ENCODE results near the gene SPAG9.
"Not testable (repeated sequence)": the region's sequence is repeated elsewhere in the genome, so short reads cannot be mapped to it uniquely, and the experiment has no call there.

Gene SPAG9

DNA sequence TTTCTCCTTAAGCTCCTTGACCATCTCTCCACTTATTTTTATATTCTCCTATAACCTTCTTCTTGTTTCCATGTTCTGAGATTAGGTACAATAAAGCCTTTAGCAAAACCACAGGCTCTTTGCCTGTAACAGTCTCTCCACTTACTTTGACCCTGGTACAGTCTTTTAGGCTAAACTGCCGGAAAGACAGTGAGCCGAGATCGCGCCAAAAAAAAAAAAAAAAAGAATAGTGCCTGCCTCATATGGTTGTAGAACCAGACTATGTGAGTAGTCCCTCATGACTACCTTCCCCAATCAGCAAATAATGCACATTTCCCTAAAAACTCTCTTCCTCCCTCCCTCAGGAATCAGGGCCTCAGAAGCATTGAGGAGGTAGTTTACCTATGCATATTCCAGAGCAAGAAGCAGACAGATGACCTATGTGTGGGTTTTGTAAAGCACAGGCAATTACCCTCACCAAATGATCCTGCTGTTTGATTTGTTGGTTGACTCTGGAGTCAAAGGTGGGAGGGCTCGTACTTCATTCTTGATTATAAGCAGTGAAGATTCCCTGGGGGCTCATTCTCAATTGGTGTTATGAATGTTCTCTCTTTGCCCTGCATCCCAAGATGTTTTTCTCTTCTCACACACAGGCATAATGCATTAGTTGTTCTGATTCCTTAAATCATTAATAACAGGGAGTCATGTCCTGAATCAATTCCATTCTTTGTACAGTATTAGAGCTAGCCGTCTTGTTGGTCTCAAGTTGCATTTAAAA lies 23.8 kb upstream of the SPAG9 start:
- H3K36me3 ChIP-seq (ENCODE audit: insufficient read depth, low read length): no peaks in the 10 kb centered on the region
- TF ChIP-seq FOXP2 (optimal IDR thresholded peaks at IDR 0.05; ENCODE audit: control extremely low read depth, extremely low read length, insufficient read depth) (no peak), POLR2AphosphoS5 (IDR thresholded peaks at IDR 0.05; ENCODE audit: borderline replicate concordance, low read depth, low read length) (no peak), EZH2 (IDR thresholded peaks at IDR 0.05) (no peak)
- H3K4me3 ChIP-seq: no peak overlapping the region
- H3K9me3 ChIP-seq (ENCODE audit: low read depth, low read length): no peaks in the 10 kb centered on the region
- peak overlapping the region; percentile 17 for H3K9ac ChIP-seq (ENCODE audit: insufficient read length)
- DNase-seq (ENCODE audit: low read depth, low spot score): no peak
- H3K27ac ChIP-seq: no peak overlapping the region

DNA sequence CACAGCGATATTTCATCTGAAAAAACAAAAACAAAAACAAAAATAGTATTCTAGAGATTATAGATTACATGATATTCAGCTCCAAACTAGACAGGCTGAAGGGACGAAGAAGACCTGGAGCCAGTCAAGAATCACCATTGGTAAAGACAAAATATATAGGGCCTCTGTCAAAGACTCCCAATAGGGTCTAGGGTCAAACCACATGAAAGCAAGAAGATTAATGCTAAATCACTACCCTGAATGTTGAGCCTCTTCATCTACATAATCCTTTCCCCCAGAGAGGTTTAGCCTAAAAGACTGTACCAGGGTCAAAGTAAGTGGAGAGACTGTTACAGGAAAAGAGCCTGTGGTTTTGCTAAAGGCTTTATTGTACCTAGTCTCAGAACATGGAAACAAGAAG lies 21.9 kb upstream of the SPAG9 start:
- Histone ChIP-seq H3K9ac (ENCODE audit: insufficient read length) (no peak overlapping the region), H3K27ac (no peak overlapping the region), H3K36me3 (ENCODE audit: insufficient read depth, low read length) (no peaks in the 10 kb centered on the region), H3K9me3 (ENCODE audit: low read depth, low read length) (no peaks in the 10 kb centered on the region), H3K4me3 (no peak overlapping the region)
- no peak for DNase-seq (ENCODE audit: low read depth, low spot score)
- TF ChIP-seq POLR2AphosphoS5 (IDR thresholded peaks at IDR 0.05; ENCODE audit: borderline replicate concordance, low read depth, low read length): no peak
- TF ChIP-seq FOXP2 (optimal IDR thresholded peaks at IDR 0.05; ENCODE audit: control extremely low read depth, extremely low read length, insufficient read depth): no peak
- TF ChIP-seq EZH2 (IDR thresholded peaks at IDR 0.05): no peak

DNA sequence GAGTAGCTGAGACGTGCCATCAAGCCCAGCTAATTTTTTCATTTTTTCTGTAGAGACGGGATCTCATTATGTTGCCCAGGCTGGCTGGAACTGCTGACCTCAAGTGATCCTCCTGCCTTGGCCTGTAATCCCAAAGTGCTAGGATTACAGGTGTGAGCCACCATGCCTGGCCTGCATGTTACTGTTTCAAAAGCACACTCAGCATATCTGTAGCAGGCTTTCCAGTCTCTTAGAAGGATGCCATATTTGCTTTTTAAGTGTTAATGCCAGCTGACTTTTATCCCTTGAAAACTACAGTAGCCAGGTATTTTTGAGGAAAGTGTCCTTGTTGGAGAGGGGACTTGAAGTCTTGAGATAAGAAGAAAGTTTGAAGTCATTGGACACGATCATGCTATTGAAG lies 15.3 kb upstream of the SPAG9 start:
- Histone ChIP-seq H3K9ac (ENCODE audit: insufficient read length) (no peak overlapping the region), H3K9me3 (ENCODE audit: low read depth, low read length) (no peaks in the 10 kb centered on the region), H3K4me3 (no peak overlapping the region), H3K36me3 (ENCODE audit: insufficient read depth, low read length) (no peaks in the 10 kb centered on the region), H3K27ac (no peak overlapping the region)
- TF ChIP-seq POLR2AphosphoS5 (IDR thresholded peaks at IDR 0.05; ENCODE audit: borderline replicate concordance, low read depth, low read length): no peak
- TF ChIP-seq EZH2 (IDR thresholded peaks at IDR 0.05): no peak
- no peak for TF ChIP-seq FOXP2 (optimal IDR thresholded peaks at IDR 0.05; ENCODE audit: control extremely low read depth, extremely low read length, insufficient read depth)
- DNase-seq (ENCODE audit: low read depth, low spot score): no peak

DNA sequence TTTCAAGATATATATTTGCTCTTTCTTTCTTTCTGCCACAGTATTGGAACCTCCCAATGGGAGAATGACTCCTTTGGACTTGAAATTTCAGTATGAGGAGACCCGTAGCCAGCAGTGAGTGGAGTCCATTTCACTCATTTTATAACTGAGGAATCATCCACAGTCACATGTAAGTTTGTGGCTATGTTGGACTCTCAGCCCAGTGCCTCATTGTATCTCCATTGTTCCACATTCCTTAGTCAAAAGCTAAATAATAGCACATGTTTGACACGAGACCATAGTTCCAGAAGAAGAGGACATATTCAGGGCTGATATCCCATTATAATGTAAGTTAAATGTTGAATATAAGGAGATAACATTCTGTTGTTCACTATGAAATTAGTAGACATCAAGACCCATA lies 12.7 kb upstream of the SPAG9 start:
- H3K36me3 ChIP-seq (ENCODE audit: insufficient read depth, low read length): no peaks in the 10 kb centered on the region
- H3K27ac ChIP-seq: no peak overlapping the region
- TF ChIP-seq FOXP2 (optimal IDR thresholded peaks at IDR 0.05; ENCODE audit: control extremely low read depth, extremely low read length, insufficient read depth) (no peak), EZH2 (IDR thresholded peaks at IDR 0.05) (no peak), POLR2AphosphoS5 (IDR thresholded peaks at IDR 0.05; ENCODE audit: borderline replicate concordance, low read depth, low read length) (no peak)

DNA sequence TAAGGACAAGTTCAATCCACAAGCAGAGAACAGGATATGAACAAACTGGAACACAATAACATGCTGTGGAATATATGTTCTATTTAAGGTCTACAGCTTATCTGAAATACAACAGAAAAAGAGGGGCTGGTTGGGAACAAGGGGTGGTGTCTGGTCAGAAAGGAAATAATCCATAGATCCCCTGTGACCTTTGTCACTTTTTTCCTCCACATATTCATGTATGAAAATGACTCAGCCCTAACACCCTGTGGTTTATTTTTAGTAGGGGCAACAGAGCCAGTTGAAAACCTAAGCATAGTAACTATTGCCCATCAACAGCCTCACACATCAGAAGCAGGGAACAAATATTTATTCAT lies 12.3 kb upstream of the SPAG9 start:
- Histone ChIP-seq H3K27ac (no peak overlapping the region), H3K9ac (ENCODE audit: insufficient read length) (no peak overlapping the region), H3K4me3 (no peak overlapping the region), H3K9me3 (ENCODE audit: low read depth, low read length) (no peaks in the 10 kb centered on the region), H3K36me3 (ENCODE audit: insufficient read depth, low read length) (no peaks in the 10 kb centered on the region)
- no peak for DNase-seq (ENCODE audit: low read depth, low spot score)
- TF ChIP-seq FOXP2 (optimal IDR thresholded peaks at IDR 0.05; ENCODE audit: control extremely low read depth, extremely low read length, insufficient read depth): no peak
- no peak for TF ChIP-seq POLR2AphosphoS5 (IDR thresholded peaks at IDR 0.05; ENCODE audit: borderline replicate concordance, low read depth, low read length)
- TF ChIP-seq EZH2 (IDR thresholded peaks at IDR 0.05): no peak

More for the DNA sequence above, 12.7 kb upstream of the SPAG9 start:
- no peak for DNase-seq (ENCODE audit: low read depth, low spot score)
- Histone ChIP-seq H3K9ac (ENCODE audit: insufficient read length) (no peak overlapping the region), H3K4me3 (no peak overlapping the region), H3K9me3 (ENCODE audit: low read depth, low read length) (no peaks in the 10 kb centered on the region)

DNA sequence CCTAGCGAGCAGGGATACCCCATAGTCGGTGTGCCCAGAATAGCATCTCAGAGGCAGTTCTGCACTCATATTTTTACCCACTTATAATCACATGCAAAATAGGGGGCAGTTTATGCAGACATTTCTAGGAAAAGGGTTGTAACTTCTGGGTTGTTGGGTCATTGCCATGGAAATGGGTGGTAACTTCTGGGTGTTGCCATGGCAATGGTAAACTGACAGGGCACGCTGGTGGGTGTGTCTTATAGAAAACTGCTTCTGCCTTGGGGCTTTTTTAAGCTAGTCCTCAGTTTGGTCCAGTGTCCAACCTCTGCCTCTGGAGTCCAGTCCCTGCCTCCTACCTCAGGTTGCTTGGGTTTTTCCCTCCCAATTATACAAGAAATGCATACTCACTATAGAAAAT lies 7.4 kb upstream of the SPAG9 start:
- TF ChIP-seq POLR2AphosphoS5 (IDR thresholded peaks at IDR 0.05; ENCODE audit: borderline replicate concordance, low read depth, low read length) (no peak), FOXP2 (optimal IDR thresholded peaks at IDR 0.05; ENCODE audit: control extremely low read depth, extremely low read length, insufficient read depth) (no peak), EZH2 (IDR thresholded peaks at IDR 0.05) (no peak)
- no peak for DNase-seq (ENCODE audit: low read depth, low spot score)
- Histone ChIP-seq H3K4me3 (no peak overlapping the region), H3K36me3 (ENCODE audit: insufficient read depth, low read length) (no peaks in the 10 kb centered on the region), H3K9me3 (ENCODE audit: low read depth, low read length) (no peaks in the 10 kb centered on the region), H3K9ac (ENCODE audit: insufficient read length) (no peak overlapping the region), H3K27ac (no peak overlapping the region)

DNA sequence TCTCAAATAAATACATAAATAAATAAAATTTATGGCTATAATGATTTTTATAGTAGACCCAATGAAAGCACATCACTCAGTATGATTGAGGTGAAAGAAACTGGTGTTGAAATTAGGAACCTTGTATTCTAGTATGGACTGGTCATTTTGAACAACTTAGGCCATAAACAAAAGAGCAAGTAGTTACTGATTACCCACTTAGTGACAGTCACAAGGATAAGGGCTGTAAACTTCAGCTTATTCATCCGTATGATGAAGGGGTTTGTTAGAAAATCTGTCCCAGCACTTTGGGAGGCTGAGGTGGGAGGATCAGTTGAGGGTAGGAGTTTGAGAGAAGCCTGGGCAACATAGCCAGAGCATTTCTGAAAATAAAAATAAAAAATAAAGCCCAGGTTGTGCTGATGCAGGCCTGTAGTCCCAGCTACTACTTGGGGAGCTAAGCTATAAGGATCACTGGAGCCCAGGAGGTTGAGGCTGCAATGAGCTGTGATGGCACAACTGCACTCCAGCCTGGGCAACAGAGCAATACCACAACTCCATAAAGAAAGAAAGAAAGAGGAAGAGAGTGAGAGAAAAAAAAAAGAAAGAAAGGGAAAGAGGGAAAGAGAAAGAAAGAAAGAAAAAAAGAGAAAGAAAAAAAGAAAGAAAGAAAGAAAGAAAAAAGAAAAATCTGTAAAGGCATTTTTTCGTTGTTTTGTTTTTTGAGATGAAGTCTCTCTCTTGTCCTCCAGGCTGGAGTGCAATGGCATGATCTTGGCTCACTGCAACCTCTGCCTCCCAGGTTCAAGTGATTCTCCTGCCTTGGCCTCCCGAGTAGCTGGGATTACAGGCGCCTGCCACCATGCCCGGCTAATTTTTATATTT lies 4.2 kb upstream of the SPAG9 start:
- Histone ChIP-seq H3K9ac (ENCODE audit: insufficient read length) (no peak overlapping the region), H3K4me3 (no peak overlapping the region), H3K27ac (no peak overlapping the region), H3K9me3 (ENCODE audit: low read depth, low read length) (no peaks in the 10 kb centered on the region), H3K36me3 (ENCODE audit: insufficient read depth, low read length) (no peaks in the 10 kb centered on the region)
- DNase-seq (ENCODE audit: low read depth, low spot score): no peak
- TF ChIP-seq POLR2AphosphoS5 (IDR thresholded peaks at IDR 0.05; ENCODE audit: borderline replicate concordance, low read depth, low read length) (no peak), FOXP2 (optimal IDR thresholded peaks at IDR 0.05; ENCODE audit: control extremely low read depth, extremely low read length, insufficient read depth) (no peak), EZH2 (IDR thresholded peaks at IDR 0.05) (no peak)

DNA sequence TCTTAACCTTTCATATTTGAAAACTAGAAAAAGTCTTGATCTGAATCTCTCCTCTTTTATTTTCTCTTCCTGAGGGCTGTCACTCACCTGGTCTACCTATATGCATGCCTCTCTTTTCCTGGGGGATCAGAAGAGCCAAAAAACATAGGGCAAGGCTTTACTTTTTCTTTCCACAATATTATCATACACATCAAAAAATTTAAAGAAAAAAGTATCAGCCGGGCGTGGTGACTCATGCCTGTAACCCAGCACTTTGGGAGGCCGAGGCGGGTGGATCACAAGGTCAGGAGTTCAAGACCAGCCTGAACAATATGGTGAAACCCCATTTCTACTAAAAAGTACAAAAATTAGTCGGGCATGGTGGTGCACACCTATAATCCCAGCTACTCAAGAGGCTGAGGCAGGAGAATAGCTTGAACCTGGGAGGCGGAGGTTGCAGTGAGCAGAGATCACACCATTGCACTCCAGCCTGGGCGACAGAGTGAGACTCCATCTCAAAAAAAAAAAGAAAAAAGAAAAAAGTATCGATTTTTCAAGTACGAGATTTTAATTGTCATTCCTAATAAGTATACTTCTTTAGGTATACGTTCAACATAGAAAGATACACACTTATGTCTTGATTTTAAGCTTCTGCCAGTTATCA lies 1.9 kb upstream of the SPAG9 start:
- H3K27ac ChIP-seq; H3K36me3 ChIP-seq (ENCODE audit: insufficient read depth, low read length); H3K9ac ChIP-seq (ENCODE audit: insufficient read length); DNase-seq (ENCODE audit: low read depth, low spot score); H3K4me3 ChIP-seq; H3K9me3 ChIP-seq (ENCODE audit: low read depth, low read length): not testable (repeated sequence)
